ENCODE measurements around the gene ZNF236. TPM values are rescaled to one million over a fixed set of nuclear protein-coding genes. Genes with fewer than 3 reads are reported as not detected.
A peak's percentile ranks its signal among the peaks of the same experiment; 100 is the strongest.
"Not testable (repeated sequence)": the region's sequence is repeated elsewhere in the genome, so short reads cannot be mapped to it uniquely, and the experiment has no call there.

ZNF236 gene
- total and polyA plus RNA-seq, 3 experiments from 2014 or later = 11.1 to 15.9 (median 13.4) TPM

- Histone ChIP-seq H3K9me3 (ENCODE audit: low read length) (no peaks in the 10 kb centered on the region), H3K4me1 (ENCODE audit: insufficient read depth, low read length) (no peaks in the 10 kb centered on the region), H3K36me3 (ENCODE audit: insufficient read depth, low read length) (no peaks in the 10 kb centered on the region), H3K27ac (ENCODE audit: low read depth, low read length) (no peak overlapping the region), H3K4me3 (ENCODE audit: low read length) (no peak overlapping the region), H3K27me3 (ENCODE audit: insufficient read depth, low read length, poor library complexity, severe bottlenecking) (no peaks in the 10 kb centered on the region)
- ChIA-PET CTCF (interaction anchor here (1.0 to 4.3 kb wide), 7 partner anchors 9 to 183 kb away, joined by 3 to 58 read pairs (median 3); no protein-coding TSS in a partner anchor), POLR2A (no interaction called here)
- no peaks in the 10 kb centered on the region for H3K36me3 Mint-ChIP-seq
- peaks cover 0 to 2% of the 10 kb centered on the region in 2 donors for H3K27me3 Mint-ChIP-seq
- DNase-seq = no peak
- no peaks in the 10 kb centered on the region for H3K9me3 Mint-ChIP-seq
- no peak overlapping the region for H3K4me3 Mint-ChIP-seq
- no peak overlapping the region for H3K27ac Mint-ChIP-seq
- H3K4me1 Mint-ChIP-seq = peaks cover 6 to 8% (median 8%) of the 10 kb centered on the region in 3 donors
These were observed 163.0 kb downstream of the ZNF236 start for GRCh38 chr18:76985156-76985950.

- Mint-ChIP-seq H3K4me1 (peaks cover 6 to 8% (median 8%) of the 10 kb centered on the region in 3 donors), H3K4me3 (no peak overlapping the region), H3K27ac (no peak overlapping the region), H3K27me3 (no peaks in the 10 kb centered on the region), H3K9me3 (no peaks in the 10 kb centered on the region), H3K36me3 (no peaks in the 10 kb centered on the region)
- Histone ChIP-seq H3K4me3 (ENCODE audit: low read length) (no peak overlapping the region), H3K9me3 (ENCODE audit: low read length) (no peaks in the 10 kb centered on the region), H3K27me3 (ENCODE audit: insufficient read depth, low read length, poor library complexity, severe bottlenecking) (no peaks in the 10 kb centered on the region), H3K36me3 (ENCODE audit: insufficient read depth, low read length) (no peaks in the 10 kb centered on the region), H3K4me1 (ENCODE audit: insufficient read depth, low read length) (no peaks in the 10 kb centered on the region), H3K27ac (ENCODE audit: low read depth, low read length) (no peak overlapping the region)
- POLR2A ChIA-PET = no interaction called here
- no peak for DNase-seq
- CTCF ChIA-PET = interaction anchor here (1.0 to 4.3 kb wide), 4 partner anchors 9 to 143 kb away, joined by 3 to 32 read pairs (median 6); no protein-coding TSS in a partner anchor
These were observed 163.5 kb downstream of the ZNF236 start for GRCh38 chr18:76985951-76986236.

GRCh38 chr18:76986406-76986805, 164.0 kb downstream of the ZNF236 start:
- H3K36me3 ChIP-seq (ENCODE audit: insufficient read depth, low read length) = no peaks in the 10 kb centered on the region
- no peaks in the 10 kb centered on the region for H3K9me3 Mint-ChIP-seq
- H3K4me1 ChIP-seq (ENCODE audit: insufficient read depth, low read length) = no peaks in the 10 kb centered on the region
- DNase-seq = no peak
- no peaks in the 10 kb centered on the region for H3K36me3 Mint-ChIP-seq
- H3K27me3 ChIP-seq (ENCODE audit: insufficient read depth, low read length, poor library complexity, severe bottlenecking) = no peaks in the 10 kb centered on the region
- POLR2A ChIA-PET = no interaction called here
- H3K27ac Mint-ChIP-seq = peak overlapping the region in 1 of 8 donors; percentile 9
- no peak overlapping the region for H3K27ac ChIP-seq (ENCODE audit: low read depth, low read length)
- no peak overlapping the region for H3K4me3 ChIP-seq (ENCODE audit: low read length)
- peaks cover 6 to 8% (median 8%) of the 10 kb centered on the region in 3 donors for H3K4me1 Mint-ChIP-seq
- no peaks in the 10 kb centered on the region for H3K27me3 Mint-ChIP-seq
- no peaks in the 10 kb centered on the region for H3K9me3 ChIP-seq (ENCODE audit: low read length)
- CTCF ChIA-PET = interaction anchor here (1.0 to 4.3 kb wide), 3 partner anchors 10 to 143 kb away, joined by 3 to 32 read pairs (median 3); no protein-coding TSS in a partner anchor
- H3K4me3 Mint-ChIP-seq = no peak overlapping the region

GRCh38 chr18:76988031-76988826, 165.9 kb downstream of the ZNF236 start:
- Histone ChIP-seq H3K27ac (ENCODE audit: low read depth, low read length) (no peak overlapping the region), H3K4me1 (ENCODE audit: insufficient read depth, low read length) (no peaks in the 10 kb centered on the region), H3K9me3 (ENCODE audit: low read length) (no peaks in the 10 kb centered on the region), H3K36me3 (ENCODE audit: insufficient read depth, low read length) (no peaks in the 10 kb centered on the region), H3K4me3 (ENCODE audit: low read length) (no peak overlapping the region), H3K27me3 (ENCODE audit: insufficient read depth, low read length, poor library complexity, severe bottlenecking) (no peaks in the 10 kb centered on the region)
- POLR2A ChIA-PET = no interaction called here
- peaks cover 3 to 5% (median 4%) of the 10 kb centered on the region in 3 donors for H3K4me1 Mint-ChIP-seq
- H3K4me3 Mint-ChIP-seq = no peak overlapping the region
- CTCF ChIA-PET = interaction anchor here (1.0 kb wide), 1 partner anchor 186 kb away, joined by 4 read pairs; no protein-coding TSS in a partner anchor
- DNase-seq = no peak
- H3K9me3 Mint-ChIP-seq = no peaks in the 10 kb centered on the region
- H3K27me3 Mint-ChIP-seq = no peaks in the 10 kb centered on the region
- no peak overlapping the region for H3K27ac Mint-ChIP-seq
- no peaks in the 10 kb centered on the region for H3K36me3 Mint-ChIP-seq

GRCh38 chr18:76988827-76989646, 166.7 kb downstream of the ZNF236 start:
- Mint-ChIP-seq H3K4me3 (no peak overlapping the region), H3K9me3 (no peaks in the 10 kb centered on the region), H3K27me3 (no peaks in the 10 kb centered on the region), H3K27ac (peak overlapping the region in 1 of 8 donors; percentile 10), H3K4me1 (no peaks in the 10 kb centered on the region), H3K36me3 (no peaks in the 10 kb centered on the region)
- ChIA-PET POLR2A (no interaction called here), CTCF (interaction anchor here (1.0 kb wide), 1 partner anchor 187 kb away, joined by 4 read pairs; no protein-coding TSS in a partner anchor)
- Histone ChIP-seq H3K36me3 (ENCODE audit: insufficient read depth, low read length) (no peaks in the 10 kb centered on the region), H3K4me3 (ENCODE audit: low read length) (no peak overlapping the region), H3K9me3 (ENCODE audit: low read length) (no peaks in the 10 kb centered on the region), H3K4me1 (ENCODE audit: insufficient read depth, low read length) (no peaks in the 10 kb centered on the region), H3K27me3 (ENCODE audit: insufficient read depth, low read length, poor library complexity, severe bottlenecking) (no peaks in the 10 kb centered on the region), H3K27ac (ENCODE audit: low read depth, low read length) (no peak overlapping the region)
- no peak for DNase-seq

GRCh38 chr18:76989647-76990190, 167.4 kb downstream of the ZNF236 start:
- CTCF ChIA-PET = no interaction called here
- Mint-ChIP-seq H3K4me3 (no peak overlapping the region), H3K9me3 (no peaks in the 10 kb centered on the region), H3K27me3 (no peaks in the 10 kb centered on the region), H3K4me1 (no peaks in the 10 kb centered on the region), H3K27ac (peak overlapping the region in 1 of 8 donors; percentile 61), H3K36me3 (no peaks in the 10 kb centered on the region)
- Histone ChIP-seq H3K27ac (ENCODE audit: low read depth, low read length) (no peak overlapping the region), H3K36me3 (ENCODE audit: insufficient read depth, low read length) (no peaks in the 10 kb centered on the region), H3K9me3 (ENCODE audit: low read length) (no peaks in the 10 kb centered on the region), H3K27me3 (ENCODE audit: insufficient read depth, low read length, poor library complexity, severe bottlenecking) (no peaks in the 10 kb centered on the region), H3K4me1 (ENCODE audit: insufficient read depth, low read length) (no peaks in the 10 kb centered on the region), H3K4me3 (ENCODE audit: low read length) (no peak overlapping the region)
- DNase-seq = no peak
- POLR2A ChIA-PET = no interaction called here

- H3K36me3 ChIP-seq (ENCODE audit: insufficient read depth, low read length); H3K27ac ChIP-seq (ENCODE audit: low read depth, low read length); H3K27me3 Mint-ChIP-seq; POLR2A ChIA-PET; H3K36me3 Mint-ChIP-seq; H3K27me3 ChIP-seq (ENCODE audit: insufficient read depth, low read length, poor library complexity, severe bottlenecking); H3K4me3 ChIP-seq (ENCODE audit: low read length); H3K9me3 Mint-ChIP-seq; H3K4me1 ChIP-seq (ENCODE audit: insufficient read depth, low read length); H3K9me3 ChIP-seq (ENCODE audit: low read length); H3K4me1 Mint-ChIP-seq; H3K4me3 Mint-ChIP-seq; DNase-seq: not testable (repeated sequence)
- peak overlapping the region in 1 of 8 donors; percentile 8 for H3K27ac Mint-ChIP-seq
- CTCF ChIA-PET = interaction anchor here (2.5 kb wide), 1 partner anchor 10 kb away, joined by 15 read pairs; no protein-coding TSS in a partner anchor
These were observed 168.1 kb downstream of the ZNF236 start for GRCh38 chr18:76990343-76991020.
